Measurements from ENCODE around the gene PIGQ.

PIGQ gene

GRCh38 chr16:575354-576196 is 5.8 kb downstream of the PIGQ start:
- no peak overlapping the region for H3K4me3 ChIP-seq (ENCODE audit: low read length)

GRCh38 chr16:576197-576822 is 6.5 kb downstream of the PIGQ start:
- no peak overlapping the region for H3K4me3 ChIP-seq (ENCODE audit: low read length)
- no peak for DNase-seq (ENCODE audit: low read depth)
- no peak for TF ChIP-seq CTCF (IDR thresholded peaks at IDR 0.05; ENCODE audit: insufficient read depth, low read depth, low read length, missing control alignments)

More at GRCh38 chr16:575354-576196, 5.8 kb downstream of the PIGQ start:
- no peak for DNase-seq (ENCODE audit: low read depth)
- TF ChIP-seq CTCF (IDR thresholded peaks at IDR 0.05; ENCODE audit: insufficient read depth, low read depth, low read length, missing control alignments), result no peak

- no peak for DNase-seq (ENCODE audit: low read depth)
- no peak for TF ChIP-seq CTCF (IDR thresholded peaks at IDR 0.05; ENCODE audit: insufficient read depth, low read depth, low read length, missing control alignments)
Measured at GRCh38 chr16:576823-577201, 7.0 kb downstream of the PIGQ start.

GRCh38 chr16:577796-578195 is 8.0 kb downstream of the PIGQ start:
- DNase-seq (ENCODE audit: low read depth), result no peak
- H3K4me3 ChIP-seq (ENCODE audit: low read length), result no peak overlapping the region
- TF ChIP-seq CTCF (IDR thresholded peaks at IDR 0.05; ENCODE audit: insufficient read depth, low read depth, low read length, missing control alignments), result no peak

More at GRCh38 chr16:576823-577201, 7.0 kb downstream of the PIGQ start:
- no peak overlapping the region for H3K4me3 ChIP-seq (ENCODE audit: low read length)

GRCh38 chr16:578232-578869 is 8.6 kb downstream of the PIGQ start:
- no peak for DNase-seq (ENCODE audit: low read depth)
- H3K4me3 ChIP-seq (ENCODE audit: low read length), result no peak overlapping the region
- no peak for TF ChIP-seq CTCF (IDR thresholded peaks at IDR 0.05; ENCODE audit: insufficient read depth, low read depth, low read length, missing control alignments)

GRCh38 chr16:578870-579405 is 9.2 kb downstream of the PIGQ start:
- DNase-seq (ENCODE audit: low read depth), result peak; percentile 77
- peak; percentile 84 for TF ChIP-seq CTCF (IDR thresholded peaks at IDR 0.05; ENCODE audit: insufficient read depth, low read depth, low read length, missing control alignments)
- no peak overlapping the region for H3K4me3 ChIP-seq (ENCODE audit: low read length)

All from epithelial cell of esophagus (primary cell).